Keratinocyte (primary cell): ENCODE results near the gene TSPAN4. TPM values are rescaled to one million over a fixed set of nuclear protein-coding genes. Genes with fewer than 3 reads are reported as not detected.

Experiments
- DNase-seq: peaks from one replicate; pipeline ENCODE4 v3.0.0-alpha.2; 2011; ENCODE audit warnings: low read depth, missing footprints, low spot score
- FAIRE-seq: peaks from 2 replicates; lab custom pipeline; 2011; peaks lifted over from hg19 to GRCh38; lab: Jason Lieb, UNC
- H2AFZ ChIP-seq: 2 replicates; pipeline ENCODE4 v1.6.0; 2012; ENCODE audit warnings: low read length, control low read depth, inconsistent platforms; ENCODE audit not compliant: control insufficient read depth
- H3K27ac ChIP-seq: 2 replicates; pipeline ENCODE4 v1.5.1; 2011; ENCODE audit warnings: low read length; ENCODE audit not compliant: control insufficient read depth, insufficient read depth
- H3K27me3 ChIP-seq: 3 replicates; pipeline ENCODE4 v1.6.0; 2011; ENCODE audit warnings: low read length; ENCODE audit not compliant: control insufficient read depth, insufficient read depth; ENCODE audit errors: extremely low read depth
- H3K36me3 ChIP-seq, 2 experiments: 2 replicates in 1 of 2; 3 replicates in 1 of 2; pipeline ENCODE4 v1.5.1; 2011; ENCODE audit warnings: low read length in 2 of 2, mild to moderate bottlenecking in 1 of 2; ENCODE audit not compliant: control insufficient read depth in 2 of 2, insufficient read depth in 2 of 2; ENCODE audit errors: extremely low read depth in 1 of 2
- H3K4me1 ChIP-seq: 3 replicates; pipeline ENCODE4 v1.5.1; 2011; ENCODE audit warnings: low read length; ENCODE audit not compliant: control insufficient read depth, insufficient read depth; ENCODE audit errors: extremely low read depth
- H3K4me2 ChIP-seq: 3 replicates; pipeline ENCODE4 v1.6.0; 2011; ENCODE audit warnings: low read depth, low read length; ENCODE audit not compliant: control insufficient read depth, insufficient read depth; ENCODE audit errors: extremely low read depth
- H3K4me3 ChIP-seq, 3 experiments: fragments of 200-600 bp in 1 of 3; sonication (generic) in 1 of 3; 2 replicates in 2 of 3; 3 replicates in 1 of 3; pipeline ENCODE4 v1.5.1; 2011 to 2016; ENCODE audit warnings: low read length in 3 of 3, mild to moderate bottlenecking in 3 of 3, control low read depth in 2 of 3, inconsistent platforms in 1 of 3, low read depth in 1 of 3, mixed read lengths in 1 of 3, mixed run types in 1 of 3, moderate library complexity in 1 of 3; ENCODE audit not compliant: control insufficient read depth in 2 of 3, insufficient read depth in 2 of 3; ENCODE audit errors: extremely low read depth in 1 of 3
- H3K79me2 ChIP-seq: 2 replicates; pipeline ENCODE4 v1.6.0; 2012; ENCODE audit warnings: low read length; ENCODE audit not compliant: control insufficient read depth, insufficient read depth
- H3K9ac ChIP-seq: 3 replicates; pipeline ENCODE4 v1.6.0; 2011; ENCODE audit warnings: low read length; ENCODE audit not compliant: control insufficient read depth, insufficient read depth; ENCODE audit errors: extremely low read depth
- H3K9me1 ChIP-seq: 3 replicates; pipeline ENCODE4 v1.6.0; 2011; ENCODE audit warnings: low read length; ENCODE audit not compliant: control insufficient read depth, insufficient read depth; ENCODE audit errors: extremely low read depth
- H3K9me3 ChIP-seq: 2 replicates; pipeline ENCODE4 v1.5.1; 2012; ENCODE audit warnings: low read depth, low read length; ENCODE audit not compliant: control insufficient read depth
- H4K20me1 ChIP-seq: 3 replicates; pipeline ENCODE4 v1.6.0; 2011; ENCODE audit warnings: low read length; ENCODE audit not compliant: control insufficient read depth, insufficient read depth; ENCODE audit errors: extremely low read depth
- EZH2 ChIP-seq: IDR thresholded peaks from one replicate; pipeline ENCODE4 v1.6.1; 2012; ENCODE audit warnings: inconsistent platforms, mild to moderate bottlenecking, low read length, moderate library complexity
- dilution Hi-C: fragments of 300-500 bp; cut with MboI; formaldehyde crosslinking; loops from one replicate; pipeline ENCODE4 v1.7.0; 2020; ENCODE audit warnings: low sequenced_read_pairs; ENCODE audit not compliant: extremely low pct_ligation_motif_present
- polyA plus RNA-seq, 5 experiments: library from polyadenylated mRNA; depleted of rRNA in 3 of 5; stranded (reverse) in 3 of 5; stranded (forward) in 1 of 5; unstranded in 1 of 5; fragments of >200 nt; gene quantifications; 1 replicate in 1 of 5; 2 replicates in 3 of 5; 3 replicates in 1 of 5; pipeline versions ENCODE4 v1.2.1 to v1.2.3, GENCODE V29; 2011 to 2012; ENCODE audit warnings: missing spikeins in 2 of 5, low read depth in 1 of 5, low replicate concordance in 1 of 5
- TF ChIP-seq, protein P1 (sequence below), 3 experiments: IDR thresholded peaks in 1 of 3; conservative IDR thresholded peaks in 1 of 3; optimal IDR thresholded peaks in 1 of 3; 2 replicates in 2 of 3; 3 replicates in 1 of 3; pipeline versions ENCODE3 to v1.5.1; 2011; ENCODE audit warnings: low read length in 3 of 3, mild to moderate bottlenecking in 3 of 3, moderate library complexity in 2 of 3, control low read depth in 1 of 3, inconsistent platforms in 1 of 3; ENCODE audit not compliant: insufficient read depth in 2 of 3; ENCODE audit errors: extremely low read depth in 1 of 3

The TSPAN4 gene
- polyA plus RNA-seq, 1 donor (not counting 4 experiments of a cell fraction or from before 2014, with no cell fraction given) = 42.1 TPM

GRCh38 chr11:913043-913442 is 70.4 kb downstream of the TSPAN4 start:
- FAIRE-seq = no peak
- Histone ChIP-seq H3K36me3 (no peaks in the 10 kb centered on the region), H3K27me3 (no peaks in the 10 kb centered on the region), H3K4me2 (no peak overlapping the region), H3K4me1 (peaks cover 12% of the 10 kb centered on the region), H3K79me2 (peaks cover 19% of the 10 kb centered on the region), H3K4me3 (no peak overlapping the region), H4K20me1 (no peaks in the 10 kb centered on the region), H3K9me3 (no peaks in the 10 kb centered on the region), H3K9me1 (no peaks in the 10 kb centered on the region), H2AFZ (no peak overlapping the region), H3K27ac (no peak overlapping the region), H3K9ac (no peak overlapping the region)
- no peak for TF ChIP-seq EZH2
- TF ChIP-seq, protein P1, sequence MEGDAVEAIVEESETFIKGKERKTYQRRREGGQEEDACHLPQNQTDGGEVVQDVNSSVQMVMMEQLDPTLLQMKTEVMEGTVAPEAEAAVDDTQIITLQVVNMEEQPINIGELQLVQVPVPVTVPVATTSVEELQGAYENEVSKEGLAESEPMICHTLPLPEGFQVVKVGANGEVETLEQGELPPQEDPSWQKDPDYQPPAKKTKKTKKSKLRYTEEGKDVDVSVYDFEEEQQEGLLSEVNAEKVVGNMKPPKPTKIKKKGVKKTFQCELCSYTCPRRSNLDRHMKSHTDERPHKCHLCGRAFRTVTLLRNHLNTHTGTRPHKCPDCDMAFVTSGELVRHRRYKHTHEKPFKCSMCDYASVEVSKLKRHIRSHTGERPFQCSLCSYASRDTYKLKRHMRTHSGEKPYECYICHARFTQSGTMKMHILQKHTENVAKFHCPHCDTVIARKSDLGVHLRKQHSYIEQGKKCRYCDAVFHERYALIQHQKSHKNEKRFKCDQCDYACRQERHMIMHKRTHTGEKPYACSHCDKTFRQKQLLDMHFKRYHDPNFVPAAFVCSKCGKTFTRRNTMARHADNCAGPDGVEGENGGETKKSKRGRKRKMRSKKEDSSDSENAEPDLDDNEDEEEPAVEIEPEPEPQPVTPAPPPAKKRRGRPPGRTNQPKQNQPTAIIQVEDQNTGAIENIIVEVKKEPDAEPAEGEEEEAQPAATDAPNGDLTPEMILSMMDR (optimal IDR thresholded peaks at IDR 0.05 in 1 of 3, IDR thresholded peaks at IDR 0.05 in 1 of 3, conservative IDR thresholded peaks at IDR 0.05 in 1 of 3; ENCODE audit: extremely low read depth in 1 of 3, insufficient read depth in 2 of 3, low read length in 3 of 3) = no peak
- DNase-seq = no peak
- dilution Hi-C loops = no loop called here

DNA sequence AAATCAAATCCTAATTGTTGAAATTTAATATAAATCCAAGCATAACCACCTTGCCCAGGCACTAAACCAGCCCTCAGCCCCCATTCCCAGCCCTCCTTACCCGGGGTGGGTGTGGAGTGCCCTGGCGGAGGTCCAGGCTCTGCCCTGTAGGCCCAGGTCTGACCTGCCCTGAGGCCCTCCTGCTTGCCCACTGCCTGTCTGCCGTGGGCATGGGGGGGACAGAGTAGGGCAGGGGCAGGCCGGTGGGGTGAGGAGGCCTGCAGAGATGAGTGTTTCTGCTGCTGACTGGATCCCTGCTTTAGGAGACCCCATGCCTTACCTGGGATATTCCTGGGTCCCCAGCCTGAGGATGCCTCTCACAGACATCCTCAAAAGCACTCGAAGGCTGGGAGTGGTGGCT is 71.6 kb downstream of the TSPAN4 start:
- H3K4me2 ChIP-seq = no peak overlapping the region
- H3K9ac ChIP-seq = no peak overlapping the region
- no peaks in the 10 kb centered on the region for H3K36me3 ChIP-seq
- no peaks in the 10 kb centered on the region for H3K9me1 ChIP-seq
- H3K79me2 ChIP-seq = peaks cover 13% of the 10 kb centered on the region
- H3K4me1 ChIP-seq = peaks cover 11% of the 10 kb centered on the region
- H3K27ac ChIP-seq = no peak overlapping the region
- no peak for DNase-seq
- no peak for TF ChIP-seq EZH2
- TF ChIP-seq, protein P1 (optimal IDR thresholded peaks at IDR 0.05 in 1 of 3, IDR thresholded peaks at IDR 0.05 in 1 of 3, conservative IDR thresholded peaks at IDR 0.05 in 1 of 3; ENCODE audit: extremely low read depth in 1 of 3, insufficient read depth in 2 of 3, low read length in 3 of 3) = no peak
- no peak overlapping the region for H2AFZ ChIP-seq
- H3K27me3 ChIP-seq = no peaks in the 10 kb centered on the region
- dilution Hi-C loops = no loop called here
- H3K4me3 ChIP-seq = no peak overlapping the region
- no peak for FAIRE-seq
- no peaks in the 10 kb centered on the region for H3K9me3 ChIP-seq
- no peaks in the 10 kb centered on the region for H4K20me1 ChIP-seq
